ENCODE measurements around the gene PNMA6F.
"Not testable (repeated sequence)": the region's sequence is repeated elsewhere in the genome, so short reads cannot be mapped to it uniquely, and the experiment has no call there.

The PNMA6F gene

DNA sequence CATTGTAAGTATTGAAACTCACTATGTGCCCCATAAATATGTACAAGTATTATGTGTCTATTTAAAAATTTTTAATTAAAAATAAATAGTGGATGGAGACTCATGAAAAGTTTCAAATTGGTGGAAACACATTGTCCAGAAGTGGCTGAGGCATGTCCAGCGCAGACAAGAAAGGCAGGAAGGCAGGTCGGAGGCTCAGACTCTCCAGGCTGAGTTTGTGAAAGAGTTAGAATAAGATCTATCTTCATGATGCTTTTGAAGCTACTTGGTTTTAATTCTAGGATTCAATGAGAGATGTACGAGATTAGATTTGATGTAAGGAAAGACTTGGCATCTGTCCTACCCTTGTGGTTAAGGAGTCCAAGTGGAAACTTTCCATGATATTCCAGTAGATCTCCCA, 19.8 kb downstream of the PNMA6F start:
- DNase-seq, result no peak

DNA sequence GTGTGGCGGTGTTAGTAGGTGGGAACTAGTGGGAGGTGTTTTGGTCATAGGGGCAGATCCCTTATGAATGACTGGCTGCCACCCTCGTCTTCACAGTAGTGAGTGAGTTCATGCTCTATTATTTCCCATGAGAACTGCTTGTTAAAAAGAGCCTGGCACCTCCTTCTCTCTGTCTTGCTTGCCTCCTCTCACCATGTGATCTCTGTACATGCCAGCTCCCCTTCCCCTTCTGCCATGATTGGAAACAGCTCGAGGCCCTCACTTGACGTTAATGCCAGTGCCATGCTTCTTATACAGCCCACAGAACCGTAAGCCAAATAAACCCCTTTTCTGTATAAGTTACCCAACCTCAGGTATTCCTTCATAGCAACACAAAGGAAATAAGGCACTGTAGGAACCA, 21.7 kb downstream of the PNMA6F start:
- no peak for DNase-seq

DNA sequence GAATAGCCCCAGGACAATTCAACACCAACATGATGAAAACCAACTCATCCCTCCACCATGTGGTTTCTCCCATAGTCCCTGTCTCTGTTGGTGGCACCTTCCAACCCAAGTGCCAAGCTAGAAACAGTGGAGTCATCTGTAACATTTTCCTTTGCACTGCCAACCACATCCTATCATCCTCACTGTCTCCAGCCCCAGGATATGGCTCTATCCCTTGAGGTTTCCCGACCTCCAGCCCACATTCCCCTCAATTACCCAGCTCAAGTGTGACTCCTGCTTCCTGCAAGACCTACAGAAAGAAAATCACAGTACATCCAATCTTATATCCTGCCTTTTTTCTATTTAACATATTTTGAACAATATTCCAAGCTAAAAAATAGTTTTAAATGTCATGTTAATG, 24.2 kb downstream of the PNMA6F start:
- DNase-seq, result no peak

DNA sequence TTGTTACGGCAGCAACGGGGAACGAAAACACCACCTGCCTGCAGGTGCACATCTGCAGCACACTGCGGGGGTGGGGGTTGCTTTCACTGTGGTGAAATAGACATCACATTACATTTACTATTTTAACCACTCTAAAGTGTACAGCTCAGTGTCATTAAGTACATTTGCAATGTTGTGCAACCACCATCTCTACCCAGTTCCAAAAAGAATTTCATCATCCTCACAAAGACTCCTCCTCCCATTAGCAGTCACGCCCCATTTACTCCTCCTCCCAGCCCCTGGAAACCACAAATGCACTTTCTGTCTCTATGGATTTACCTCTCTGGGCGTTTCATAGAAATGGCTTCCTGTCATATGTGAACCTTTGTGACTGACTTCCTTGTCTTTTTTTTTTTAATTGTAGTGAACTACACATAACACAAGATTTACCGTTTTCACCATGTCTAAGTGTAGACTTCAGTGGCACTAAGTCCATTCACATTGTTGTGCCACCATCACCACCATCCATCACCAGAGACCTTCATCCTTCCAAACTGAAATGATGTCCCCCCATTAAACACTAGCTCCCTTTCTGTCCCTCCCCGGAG, 28.0 kb downstream of the PNMA6F start:
- not testable (repeated sequence) for DNase-seq

DNA sequence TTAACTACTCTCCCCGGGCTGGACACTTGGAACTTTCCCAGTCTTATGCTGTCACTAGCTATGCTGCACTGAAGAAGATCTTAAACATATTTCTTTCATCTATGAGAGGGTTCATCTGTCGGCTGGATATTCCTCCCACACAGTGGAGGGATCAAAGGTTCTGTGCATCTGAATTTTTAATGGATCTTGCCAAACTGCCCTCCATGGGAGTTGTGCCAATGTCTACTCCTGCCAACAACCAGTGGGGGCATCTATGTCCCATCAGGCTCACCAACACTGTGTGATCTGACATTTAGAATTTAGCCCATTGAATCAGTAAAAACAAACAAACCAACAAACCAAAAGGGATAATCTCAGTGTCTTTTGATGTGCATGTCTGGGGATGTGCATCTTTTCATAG, 32.8 kb downstream of the PNMA6F start:
- DNase-seq, result not testable (repeated sequence)

DNA sequence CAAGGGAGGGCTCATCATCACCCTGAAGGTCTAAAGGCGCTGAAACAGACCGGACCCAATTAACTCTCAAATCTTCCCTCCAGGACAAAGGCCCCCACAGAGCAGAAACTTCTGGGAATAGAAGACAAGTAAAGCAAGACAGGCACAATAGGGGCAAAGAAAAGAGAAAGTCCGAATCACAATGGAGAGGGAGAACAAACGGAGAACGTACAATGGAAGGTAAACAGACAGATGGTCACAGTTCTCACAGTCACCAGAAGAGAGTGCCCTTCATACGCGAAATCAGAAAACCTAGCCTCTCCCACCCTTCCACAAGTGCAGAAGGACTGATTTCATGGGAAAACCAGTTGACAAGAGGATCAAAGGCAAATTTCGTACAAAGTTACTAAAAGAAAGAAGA, 35.9 kb downstream of the PNMA6F start:
- DNase-seq, result not testable (repeated sequence)

DNA sequence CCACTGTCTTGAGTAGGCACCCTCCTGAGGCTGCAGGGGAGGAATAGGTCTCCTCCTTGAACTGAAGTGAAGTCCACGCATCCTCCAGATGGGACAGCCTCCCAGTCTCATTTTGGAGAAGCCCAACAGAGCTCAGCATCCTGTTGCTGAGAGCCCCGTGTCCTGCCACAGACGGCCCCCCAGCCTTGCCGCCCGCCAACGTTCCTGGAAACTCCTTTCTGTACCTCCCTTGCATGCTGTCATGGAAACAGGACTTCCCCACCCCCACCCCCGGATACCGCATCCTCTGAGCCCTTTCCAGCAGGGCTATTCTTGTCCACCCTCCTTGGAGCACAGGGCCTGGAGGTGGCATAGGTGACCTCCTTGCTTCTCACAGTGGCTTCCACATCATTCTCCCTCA, 37.6 kb downstream of the PNMA6F start:
- DNase-seq, result not testable (repeated sequence)

DNA sequence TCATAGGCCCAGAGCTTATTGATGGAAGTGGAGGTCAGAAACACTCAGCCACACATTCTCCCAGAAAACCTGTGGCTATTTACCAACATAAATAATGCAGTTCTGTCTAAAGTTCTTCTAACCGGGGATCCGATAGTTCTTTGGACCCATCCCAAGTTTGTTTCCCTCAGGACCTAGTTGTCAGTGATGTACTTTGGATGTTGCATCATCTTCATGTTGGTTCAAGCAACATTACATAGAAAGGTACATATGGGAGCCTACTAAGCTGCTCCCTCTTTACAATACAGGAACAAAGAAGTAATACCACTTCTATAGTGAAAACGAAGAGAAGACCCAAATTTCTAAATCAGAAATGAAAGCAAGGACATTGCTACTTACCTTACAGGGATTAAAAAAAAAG, 39.8 kb downstream of the PNMA6F start:
- not testable (repeated sequence) for DNase-seq

DNA sequence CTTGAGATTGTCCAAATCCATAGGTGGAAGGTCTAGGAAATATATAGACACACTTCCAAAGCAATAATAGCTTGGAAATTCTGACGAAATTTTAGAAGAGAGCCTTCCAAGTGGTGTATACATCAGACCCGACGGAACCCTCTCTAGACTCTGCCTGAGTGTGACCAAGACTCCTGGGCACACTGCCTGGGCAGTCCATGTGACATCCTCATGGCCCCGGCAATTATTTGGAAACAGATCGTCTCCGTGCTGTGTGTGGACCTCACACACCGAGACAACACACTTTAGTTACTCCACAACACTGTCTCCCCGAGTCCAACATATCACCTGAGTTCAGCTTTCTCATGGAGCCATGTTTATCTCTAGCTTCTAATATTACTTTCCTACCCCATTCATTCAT, 42.3 kb downstream of the PNMA6F start:
- DNase-seq, result not testable (repeated sequence)

DNA sequence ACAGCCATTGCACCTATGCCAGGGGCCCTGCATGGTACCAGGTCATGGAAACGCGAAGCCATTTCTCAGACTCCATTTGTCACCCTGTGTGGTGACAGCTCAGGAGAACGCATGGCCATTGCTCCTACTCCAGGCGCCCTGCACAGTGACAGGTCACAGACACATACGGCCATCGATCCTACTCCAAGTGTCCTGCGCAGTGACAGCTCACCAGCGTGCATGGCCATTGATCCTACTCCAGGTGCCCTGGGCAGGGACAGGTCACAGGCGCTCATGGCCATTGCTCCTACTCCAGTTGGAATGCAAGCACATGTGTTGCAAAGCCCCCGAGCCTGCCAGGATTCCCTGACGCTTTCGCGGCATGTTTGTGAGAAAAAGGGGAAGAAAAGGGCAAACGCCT, 45.5 kb downstream of the PNMA6F start:
- not testable (repeated sequence) for DNase-seq

DNA sequence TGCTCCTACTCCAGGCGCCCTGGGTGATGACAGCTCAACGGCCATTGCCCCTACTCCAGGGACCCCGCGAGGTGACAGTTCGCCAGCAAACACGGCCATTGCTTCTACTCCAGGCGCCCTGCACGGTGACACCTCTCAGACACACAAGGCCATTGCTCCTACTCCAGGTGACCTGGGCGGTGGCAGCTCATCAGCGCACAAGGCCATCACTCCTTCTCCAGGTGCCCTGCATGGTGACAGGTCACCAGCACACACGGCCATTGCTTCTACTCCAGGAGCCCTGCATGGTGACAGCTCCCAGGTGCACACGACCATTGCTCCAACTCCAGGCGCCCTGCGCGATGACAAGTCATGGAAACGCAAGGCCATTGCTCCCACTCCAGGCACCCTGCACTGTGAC, 46.1 kb downstream of the PNMA6F start:
- DNase-seq, result not testable (repeated sequence)

DNA sequence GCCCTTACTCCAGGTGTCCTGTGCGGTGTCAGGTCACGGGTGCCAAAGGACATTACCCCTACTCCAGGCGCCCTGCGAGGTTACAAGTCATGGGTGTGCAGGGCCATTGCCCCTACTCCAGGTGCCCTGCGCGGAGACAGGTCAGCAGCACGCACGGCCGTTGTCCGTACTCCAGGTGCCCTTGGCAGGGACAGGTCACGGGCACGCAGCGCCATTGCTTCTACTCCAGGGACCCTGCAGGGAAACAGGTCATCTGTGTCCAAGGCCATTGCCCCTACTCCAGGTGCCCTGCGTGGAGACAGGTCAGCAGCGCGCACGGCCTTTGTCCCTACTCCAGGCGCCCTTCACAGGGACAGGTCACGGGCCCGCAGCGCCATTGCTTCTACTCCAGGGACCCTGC, 49.0 kb downstream of the PNMA6F start:
- DNase-seq, result not testable (repeated sequence)

DNA sequence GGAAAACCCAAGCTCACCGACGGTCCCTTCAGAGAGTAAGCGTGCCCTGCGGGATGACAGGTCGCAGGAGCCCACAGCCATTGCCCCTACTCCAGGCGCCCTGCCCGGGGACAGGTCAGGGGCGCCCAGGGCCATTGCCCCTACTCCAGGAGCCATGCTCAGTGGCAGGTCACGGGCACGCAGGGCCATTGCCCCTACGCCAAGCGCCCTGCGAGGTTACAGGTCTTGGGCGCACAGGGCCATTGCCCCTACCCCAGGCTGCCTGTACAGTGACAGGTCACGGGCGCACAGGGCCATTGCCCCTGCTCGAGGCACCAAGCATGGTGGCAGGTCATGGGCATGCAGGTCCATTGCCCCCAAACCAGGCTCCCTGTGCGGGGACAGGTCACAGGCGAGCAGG, 49.5 kb downstream of the PNMA6F start:
- DNase-seq, result not testable (repeated sequence)

Data from NCI-H1105 treated with DMSO at 0.1 percent for 48 hours (cell line).